Motor neuron (in vitro differentiated cells): ENCODE measurements around the gene KCNH2. TPM values are rescaled to one million over a fixed set of nuclear protein-coding genes. Genes with fewer than 3 reads are reported as not detected.

Experiments used
- ATAC-seq, 8 experiments: fragments of 200-7000 bp; cut with Tn5 transposase; replicated peaks in 6 of 8; 2 replicates each; pipeline ENCODE4 v1.8.0; 2021; ENCODE audit warnings: mild to moderate bottlenecking in 8 of 8, moderate library complexity in 8 of 8
- H3K27ac ChIP-seq, 2 donors: fragments of 250-450 bp; sonication (Bioruptor Pico); 2 replicates each; pipeline ENCODE4 v1.9.0; 2021; ENCODE audit warnings: antibody characterized with exemption in 2 of 2, mild to moderate bottlenecking in 2 of 2, moderate library complexity in 1 of 2
- H3K4me1 ChIP-seq, 2 donors: fragments of 250-450 bp; sonication (Bioruptor Pico); replicated peaks in 1 of 2; 2 replicates each; pipeline ENCODE4 v1.6.1; 2021; ENCODE audit warnings: antibody characterized with exemption in 2 of 2, mild to moderate bottlenecking in 2 of 2, moderate library complexity in 1 of 2
- H3K4me3 ChIP-seq, 5 donors: fragments of 250-450 bp; sonication (Bioruptor Pico); 2 replicates each; pipeline ENCODE4 v1.9.0; 2021; ENCODE audit warnings: antibody characterized with exemption in 5 of 5, mild to moderate bottlenecking in 5 of 5, moderate library complexity in 4 of 5
- WGBS, 10 experiments: fragments of 450-650 bp; shearing (Covaris generic); methylation state at CpG; one replicate each; pipeline ENCODE4 v1.0.0; 2022; 5-methylcytosine and 5-hydroxymethylcytosine counted together
- in situ Hi-C, 9 experiments: fragments of 400-800 bp; cut with MboI; loops; one replicate each; pipeline ENCODE4 v1.15.0; 2021; ENCODE audit warnings: low sequenced_read_pairs in 9 of 9, low pct_unique_long_range_greater_than_20kb in 2 of 9; ENCODE audit not compliant: unreplicated experiment in 9 of 9
- total RNA-seq, 8 experiments: library from RNA; unstranded; fragments of 300-600 nt; gene quantifications; 2 replicates each; pipeline versions ENCODE4 v1.2.3 to v1.2.4, GENCODE V29; 2022

The KCNH2 gene
- total RNA-seq, 8 experiments from 2014 or later: 0.38 to 38.5 (median 20.9) TPM

DNA sequence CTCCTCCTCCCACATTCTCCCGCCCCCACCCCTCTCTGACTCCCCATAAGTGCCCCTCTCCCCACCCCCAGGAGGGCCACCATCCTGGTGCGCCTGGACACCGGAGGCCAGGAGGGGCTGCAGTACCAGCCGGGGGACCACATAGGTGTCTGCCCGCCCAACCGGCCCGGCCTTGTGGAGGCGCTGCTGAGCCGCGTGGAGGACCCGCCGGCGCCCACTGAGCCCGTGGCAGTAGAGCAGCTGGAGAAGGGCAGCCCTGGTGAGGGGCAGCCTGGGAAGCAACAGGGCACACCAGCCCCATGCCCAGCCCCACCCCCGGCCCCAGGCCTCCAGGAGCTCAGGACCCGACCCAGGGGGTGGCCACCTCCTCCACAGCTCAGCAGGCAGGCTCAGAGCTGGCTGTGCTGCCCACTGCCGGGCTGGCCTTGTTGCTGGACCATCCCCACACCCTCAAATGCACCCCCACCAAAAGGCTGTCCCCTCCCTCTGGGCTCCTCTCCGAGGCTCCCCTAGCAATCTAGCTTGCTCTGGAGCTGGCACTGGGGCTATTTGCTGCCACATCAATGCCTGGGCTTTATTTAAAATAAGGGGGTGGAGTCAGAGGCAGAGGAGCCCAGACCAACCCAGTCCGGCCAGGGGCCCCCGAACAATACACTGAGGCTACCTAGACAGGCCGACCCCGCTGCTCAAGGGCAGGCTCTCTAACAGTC lies 31.4 kb upstream of the KCNH2 start:
- Histone ChIP-seq H3K27ac (no peak overlapping the region), H3K4me3 (no peak overlapping the region), H3K4me1 (peaks cover 27 to 28% of the 10 kb centered on the region in 2 donors)
- ATAC-seq: peak in 5 of 8 experiments; percentile 38 to 47 (median 42)
- WGBS, 10 experiments: 40% methylated on average over 1 of the region's 22 CpGs; no CpG with 5 or more reads in 9 of the 10 experiments
- in situ Hi-C loops: no loop called here

DNA sequence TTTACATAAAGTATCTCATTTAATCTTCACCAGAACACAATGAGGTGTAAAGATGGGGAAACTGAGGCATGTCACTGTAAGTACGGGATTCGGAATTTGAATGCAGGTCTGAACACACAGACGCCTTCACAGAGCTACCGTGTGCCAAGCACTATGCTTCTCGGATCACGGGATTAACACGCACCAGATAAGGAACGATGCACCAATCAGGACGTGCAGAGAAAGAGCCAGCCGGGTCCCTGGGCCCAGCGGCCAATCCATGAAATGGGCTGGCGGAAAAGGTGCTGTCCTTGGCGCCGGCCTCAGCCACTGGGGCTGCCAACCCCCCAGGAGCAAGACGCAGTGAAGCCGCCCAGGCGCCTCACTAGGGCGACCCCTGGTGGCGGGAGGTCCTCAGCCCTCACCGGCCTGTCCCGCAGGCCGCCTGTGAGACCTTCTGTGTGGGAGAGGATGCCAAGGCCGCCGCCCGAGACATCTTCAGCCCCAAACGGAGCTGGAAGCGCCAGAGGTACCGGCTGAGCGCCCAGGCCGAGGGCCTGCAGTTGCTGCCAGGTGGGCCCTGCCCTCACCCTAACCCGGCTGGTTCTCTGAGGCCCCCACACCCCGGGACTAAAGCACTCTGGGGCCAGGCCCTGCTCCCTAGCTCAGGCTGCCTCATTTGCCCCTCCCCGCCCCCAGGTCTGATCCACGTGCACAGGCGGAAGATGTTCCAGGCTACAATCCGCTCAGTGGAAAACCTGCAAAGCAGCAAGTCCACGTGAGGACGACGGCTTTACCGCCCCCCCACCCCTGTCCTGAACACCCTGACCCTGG lies 30.6 kb upstream of the KCNH2 start:
- Histone ChIP-seq H3K4me3 (no peak overlapping the region), H3K4me1 (peaks cover 24% of the 10 kb centered on the region in 2 donors), H3K27ac (no peak overlapping the region)
- WGBS, 10 experiments: 47 to 98% (median 94%) methylated on average over 2 to 10 of the region's 40 CpGs; no CpG with 5 or more reads in 5 of the 10 experiments
- in situ Hi-C loops: no loop called here
- ATAC-seq: peak in 2 of 8 experiments; percentile 8 to 39

DNA sequence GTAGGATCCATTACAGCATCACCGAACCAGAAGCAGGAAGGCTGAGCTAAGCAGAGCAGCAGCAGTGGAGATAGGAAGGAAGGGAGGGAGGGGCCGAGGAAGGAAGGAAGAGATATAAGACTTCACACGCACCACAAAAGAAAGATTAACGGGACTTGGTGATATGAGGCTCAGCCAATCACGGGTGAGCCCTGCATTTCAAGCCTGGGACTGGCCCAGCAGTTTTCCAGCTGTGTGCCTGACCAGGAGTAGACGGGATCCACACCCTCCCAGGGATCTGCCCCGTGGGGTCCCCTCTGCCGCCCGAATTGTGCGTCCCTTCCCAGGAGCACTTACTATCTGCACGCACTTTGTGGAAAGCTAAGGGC lies 30.0 kb upstream of the KCNH2 start:
- no peak overlapping the region for H3K4me3 ChIP-seq
- no peak for ATAC-seq
- peaks cover 19% of the 10 kb centered on the region in 2 donors for H3K4me1 ChIP-seq
- in situ Hi-C loops: no loop called here
- H3K27ac ChIP-seq: no peak overlapping the region
- 36 to 94% (median 73%) methylated on average over 2 to 7 of the region's 11 CpGs; no CpG with 5 or more reads in 1 of the 10 experiments for WGBS, 10 experiments

DNA sequence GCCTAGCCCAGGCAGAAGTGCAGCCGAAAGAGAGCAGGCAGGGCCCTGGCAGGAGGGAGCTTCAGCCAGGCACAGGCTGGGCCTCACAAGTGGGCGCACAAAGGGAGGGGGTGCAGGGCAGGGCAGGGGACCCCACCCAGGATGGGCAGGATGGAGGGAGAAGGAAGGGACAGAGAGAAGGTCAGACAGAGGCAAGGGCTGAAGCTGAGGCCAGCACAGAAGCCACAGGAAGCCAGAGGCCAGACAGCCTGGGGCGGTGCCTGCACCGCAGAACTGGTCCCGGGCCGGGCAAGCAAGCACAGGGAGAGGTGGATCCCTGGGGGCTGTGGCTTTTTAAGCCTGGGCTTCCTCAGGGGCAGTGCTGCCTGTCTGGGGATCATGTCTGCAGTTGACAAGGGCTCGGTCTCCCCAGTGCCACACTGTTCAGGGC lies 29.4 kb upstream of the KCNH2 start:
- Histone ChIP-seq H3K27ac (no peak overlapping the region), H3K4me3 (no peak overlapping the region), H3K4me1 (peaks cover 14 to 16% of the 10 kb centered on the region in 2 donors)
- ATAC-seq: peak in 1 of 8 experiments; percentile 27
- 70 to 100% methylated on average over 1 to 2 of the region's 7 CpGs; no CpG with 5 or more reads in 8 of the 10 experiments for WGBS, 10 experiments
- in situ Hi-C loops: no loop called here

DNA sequence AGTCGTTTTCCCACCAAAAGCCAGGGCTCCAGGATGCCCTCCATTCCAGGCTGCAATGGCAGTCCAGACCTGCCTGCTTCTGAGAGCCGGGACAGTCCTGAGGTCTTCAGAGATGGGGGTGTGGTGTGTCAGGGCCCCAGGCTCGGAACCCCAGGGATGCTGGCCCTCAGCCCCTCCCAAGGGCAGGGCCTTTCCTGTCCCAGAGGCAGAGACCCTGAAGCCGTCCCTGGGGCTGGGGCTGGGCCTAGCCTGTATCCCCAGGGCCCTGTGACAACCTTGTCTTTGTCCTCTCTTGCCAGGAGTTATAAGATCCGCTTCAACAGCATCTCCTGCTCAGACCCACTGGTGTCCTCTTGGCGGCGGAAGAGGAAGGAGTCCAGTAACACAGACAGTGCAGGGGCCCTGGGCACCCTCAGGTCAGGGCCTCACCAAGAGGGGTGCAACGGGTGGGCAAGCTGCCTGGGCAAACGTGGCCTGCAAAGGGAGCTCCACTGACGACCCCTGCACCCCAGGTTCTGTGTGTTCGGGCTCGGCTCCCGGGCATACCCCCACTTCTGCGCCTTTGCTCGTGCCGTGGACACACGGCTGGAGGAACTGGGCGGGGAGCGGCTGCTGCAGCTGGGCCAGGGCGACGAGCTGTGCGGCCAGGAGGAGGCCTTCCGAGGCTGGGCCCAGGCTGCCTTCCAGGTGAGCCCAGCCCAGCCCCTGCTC lies 28.6 kb upstream of the KCNH2 start:
- Histone ChIP-seq H3K4me1 (peaks cover 14 to 16% of the 10 kb centered on the region in 2 donors), H3K4me3 (no peak overlapping the region), H3K27ac (no peak overlapping the region)
- in situ Hi-C loops: no loop called here
- 20 to 100% (median 76%) methylated on average over 1 to 18 of the region's 23 CpGs; no CpG with 5 or more reads in 4 of the 10 experiments for WGBS, 10 experiments
- no peak for ATAC-seq

DNA sequence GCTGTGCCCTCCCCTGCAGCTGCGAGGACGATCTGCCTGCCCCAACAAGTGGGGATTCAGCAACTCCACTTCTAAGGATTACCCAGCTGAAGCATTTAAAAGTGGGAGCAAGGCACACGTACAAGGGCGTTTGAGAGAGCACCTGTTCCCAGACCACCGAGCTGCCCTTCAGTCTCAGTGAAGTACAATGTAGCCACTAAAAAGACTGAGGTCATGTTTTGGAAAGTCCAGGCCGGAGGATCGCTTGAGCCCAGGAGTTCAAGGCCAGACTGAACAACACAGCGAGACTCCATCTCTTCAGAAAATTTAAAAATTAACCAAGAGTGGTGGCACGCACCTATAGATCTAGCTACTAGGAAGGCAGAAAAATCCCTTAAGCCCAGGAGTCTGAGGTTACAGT lies 27.4 kb upstream of the KCNH2 start:
- no peak overlapping the region for H3K27ac ChIP-seq
- in situ Hi-C loops: no loop called here
- peaks cover 11 to 14% of the 10 kb centered on the region in 2 donors for H3K4me1 ChIP-seq
- WGBS, 10 experiments: 78 to 100% (median 92%) methylated on average over 1 to 9 of the region's 9 CpGs; no CpG with 5 or more reads in 1 of the 10 experiments
- no peak for ATAC-seq
- no peak overlapping the region for H3K4me3 ChIP-seq

DNA sequence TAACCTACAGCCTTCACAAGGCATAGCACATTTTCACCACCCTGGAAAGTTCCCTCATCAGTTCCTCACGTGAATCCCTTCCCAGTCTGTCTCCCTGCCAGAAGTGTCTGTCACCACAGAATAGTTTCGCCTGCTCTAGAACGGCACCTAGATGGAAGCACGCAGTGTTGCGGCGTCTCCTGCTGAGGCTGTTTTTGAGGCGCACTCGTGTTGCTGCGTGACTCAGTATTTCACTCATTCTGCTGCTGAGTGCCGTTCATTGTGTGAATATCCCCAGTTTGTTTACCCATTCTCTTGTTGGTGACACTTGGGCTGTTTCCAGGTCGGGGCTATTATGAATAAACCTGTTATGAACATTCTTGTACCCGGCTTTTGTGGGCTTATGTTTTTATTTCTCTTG lies 25.5 kb upstream of the KCNH2 start:
- no peak overlapping the region for H3K4me3 ChIP-seq
- H3K4me1 ChIP-seq: no peaks in the 10 kb centered on the region
- peak in 2 of 8 experiments; percentile 36 to 78 for ATAC-seq
- in situ Hi-C loops: no loop called here
- WGBS, 10 experiments: 20 to 97% (median 80%) methylated on average over 1 to 12 of the region's 12 CpGs; no CpG with 5 or more reads in 3 of the 10 experiments
- no peak overlapping the region for H3K27ac ChIP-seq

DNA sequence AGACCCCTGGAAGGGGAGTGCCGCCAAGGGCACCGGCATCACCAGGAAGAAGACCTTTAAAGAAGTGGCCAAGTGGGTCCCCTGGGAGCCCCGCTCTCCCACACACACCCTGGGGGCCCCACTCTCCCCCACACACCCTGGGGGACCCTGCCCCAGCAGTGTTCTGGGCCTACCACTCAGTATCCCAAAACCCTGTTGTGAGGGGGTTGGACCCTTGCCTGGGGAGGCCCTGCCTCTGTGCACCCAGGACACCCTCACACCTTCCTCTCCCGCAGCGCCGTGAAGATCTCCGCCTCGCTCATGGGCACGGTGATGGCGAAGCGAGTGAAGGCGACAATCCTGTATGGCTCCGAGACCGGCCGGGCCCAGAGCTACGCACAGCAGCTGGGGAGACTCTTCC lies 23.4 kb upstream of the KCNH2 start:
- 95 to 100% (median 95%) methylated on average over 4 to 8 of the region's 16 CpGs; no CpG with 5 or more reads in 7 of the 10 experiments for WGBS, 10 experiments
- H3K4me3 ChIP-seq: no peak overlapping the region
- ATAC-seq: no peak
- H3K27ac ChIP-seq: no peak overlapping the region
- H3K4me1 ChIP-seq: peaks cover 8 to 10% of the 10 kb centered on the region in 2 donors
- in situ Hi-C loops: no loop called here

DNA sequence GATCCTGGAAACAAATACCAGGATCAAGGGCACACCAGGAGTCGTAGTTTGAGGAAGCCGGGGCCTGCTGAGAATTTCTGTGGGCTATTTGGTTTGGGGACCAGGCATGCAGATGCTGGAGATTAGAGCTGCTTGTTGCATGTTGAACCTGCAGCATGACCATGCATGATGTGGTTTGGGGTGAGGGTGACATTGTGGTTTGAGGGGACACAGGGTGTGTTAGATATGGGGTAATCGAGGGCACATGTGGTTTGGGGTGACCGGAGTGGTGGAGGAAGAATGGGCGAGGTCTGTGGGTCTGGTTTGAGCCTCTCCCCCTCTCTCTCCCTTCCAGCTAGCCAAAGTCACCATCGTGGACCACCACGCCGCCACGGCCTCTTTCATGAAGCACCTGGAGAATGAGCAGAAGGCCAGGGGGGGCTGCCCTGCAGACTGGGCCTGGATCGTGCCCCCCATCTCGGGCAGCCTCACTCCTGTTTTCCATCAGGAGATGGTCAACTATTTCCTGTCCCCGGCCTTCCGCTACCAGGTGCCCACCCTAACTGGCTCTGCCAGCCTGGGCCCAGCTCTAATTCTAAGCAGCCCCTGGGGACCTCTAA lies 22.9 kb upstream of the KCNH2 start:
- WGBS, 10 experiments: 13 to 100% (median 88%) methylated on average over 2 to 5 of the region's 13 CpGs; no CpG with 5 or more reads in 4 of the 10 experiments
- no peak overlapping the region for H3K4me3 ChIP-seq
- H3K4me1 ChIP-seq: peaks cover 11 to 14% of the 10 kb centered on the region in 2 donors
- no peak overlapping the region for H3K27ac ChIP-seq
- in situ Hi-C loops: no loop called here
- no peak for ATAC-seq

DNA sequence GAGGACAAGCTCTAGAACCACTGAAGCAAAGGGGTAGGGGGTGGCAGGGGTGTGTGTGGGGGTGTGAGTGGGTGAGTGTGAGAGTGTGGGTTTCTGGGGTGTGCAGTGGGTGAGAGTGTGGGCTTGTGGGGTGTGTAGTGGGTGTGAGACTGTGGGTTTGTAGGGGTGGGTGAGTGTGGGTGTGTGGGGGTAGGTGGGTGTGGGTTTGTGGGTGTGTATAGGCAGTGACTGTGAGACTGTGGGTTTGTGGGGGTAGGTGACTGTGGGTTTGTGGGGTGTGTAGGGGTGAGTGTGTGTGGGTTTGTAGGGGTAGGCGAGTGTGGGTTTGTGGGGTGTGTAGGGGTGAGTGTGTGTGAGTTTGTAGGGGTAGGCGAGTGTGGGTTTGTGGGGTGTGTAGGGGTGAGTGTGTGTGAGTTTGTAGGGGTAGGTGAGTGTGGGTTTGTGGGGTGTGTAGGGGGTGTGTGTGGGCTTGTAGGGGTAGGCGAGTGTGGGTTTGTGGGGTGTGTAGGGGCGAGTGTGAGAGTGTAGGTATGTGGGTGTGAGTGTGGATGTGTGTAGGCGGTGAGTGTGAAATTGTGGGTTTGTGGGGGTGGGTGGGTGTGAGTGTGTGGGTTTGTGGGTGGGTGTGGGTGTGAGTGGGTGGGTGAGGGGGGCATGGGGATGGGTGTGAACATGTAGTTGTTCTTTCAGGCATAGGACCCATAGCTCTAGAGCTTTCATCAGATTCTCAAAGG lies 21.5 kb upstream of the KCNH2 start:
- ATAC-seq: no peak
- peaks cover 17 to 20% of the 10 kb centered on the region in 2 donors for H3K4me1 ChIP-seq
- no CpG with 5 or more reads among the region's 5 CpGs for WGBS, 10 experiments
- no peak overlapping the region for H3K4me3 ChIP-seq
- H3K27ac ChIP-seq: no peak overlapping the region
- in situ Hi-C loops: loop anchor here in 5 of 9 experiments (25.0 kb wide), 2 partner anchors 212 to 587 kb away; a partner anchor contains a TSS

DNA sequence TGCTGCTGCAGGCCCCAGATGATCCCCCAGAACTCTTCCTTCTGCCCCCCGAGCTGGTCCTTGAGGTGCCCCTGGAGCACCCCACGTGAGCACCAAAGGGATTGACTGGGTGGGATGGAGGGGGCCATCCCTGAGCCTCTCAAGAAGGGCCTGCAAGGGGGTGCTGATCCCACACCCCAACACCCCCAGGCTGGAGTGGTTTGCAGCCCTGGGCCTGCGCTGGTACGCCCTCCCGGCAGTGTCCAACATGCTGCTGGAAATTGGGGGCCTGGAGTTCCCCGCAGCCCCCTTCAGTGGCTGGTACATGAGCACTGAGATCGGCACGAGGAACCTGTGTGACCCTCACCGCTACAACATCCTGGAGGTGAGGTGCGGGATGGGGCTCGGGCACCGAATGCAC lies 20.9 kb upstream of the KCNH2 start:
- peaks cover 23 to 27% of the 10 kb centered on the region in 2 donors for H3K4me1 ChIP-seq
- WGBS, 10 experiments: 80 to 90% methylated on average over 3 to 6 of the region's 12 CpGs; no CpG with 5 or more reads in 8 of the 10 experiments
- in situ Hi-C loops: loop anchor here in 5 of 9 experiments (25.0 kb wide), 2 partner anchors 212 to 587 kb away; a partner anchor contains a TSS
- H3K4me3 ChIP-seq: no peak overlapping the region
- no peak overlapping the region for H3K27ac ChIP-seq
- no peak for ATAC-seq

DNA sequence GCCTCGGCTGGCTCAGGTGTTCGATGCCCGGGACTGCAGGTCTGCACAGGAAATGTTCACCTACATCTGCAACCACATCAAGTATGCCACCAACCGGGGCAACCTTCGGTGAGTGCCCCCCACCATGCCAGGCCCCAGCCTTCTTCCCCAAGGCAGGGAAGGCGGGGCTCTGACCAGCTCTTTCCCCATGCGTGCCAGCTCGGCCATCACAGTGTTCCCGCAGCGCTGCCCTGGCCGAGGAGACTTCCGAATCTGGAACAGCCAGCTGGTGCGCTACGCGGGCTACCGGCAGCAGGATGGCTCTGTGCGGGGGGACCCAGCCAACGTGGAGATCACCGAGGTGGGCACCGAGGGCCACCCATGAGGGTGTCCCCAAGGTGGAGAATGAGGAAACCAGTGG lies 20.2 kb upstream of the KCNH2 start:
- 10 to 100% (median 95%) methylated on average over 2 to 12 of the region's 20 CpGs; no CpG with 5 or more reads in 5 of the 10 experiments for WGBS, 10 experiments
- no peak overlapping the region for H3K27ac ChIP-seq
- no peak overlapping the region for H3K4me3 ChIP-seq
- peaks cover 25 to 33% of the 10 kb centered on the region in 2 donors for H3K4me1 ChIP-seq
- in situ Hi-C loops: loop anchor here in 5 of 9 experiments (25.0 kb wide), 2 partner anchors 211 to 586 kb away; a partner anchor contains a TSS
- no peak for ATAC-seq
